ENCODE results near the gene XPC. TPM values are rescaled to one million over a fixed set of nuclear protein-coding genes. Genes with fewer than 3 reads are reported as not detected.

The XPC gene
- total RNA-seq, 2 donors from 2014 or later: 41.1 to 53.2 TPM

DNA sequence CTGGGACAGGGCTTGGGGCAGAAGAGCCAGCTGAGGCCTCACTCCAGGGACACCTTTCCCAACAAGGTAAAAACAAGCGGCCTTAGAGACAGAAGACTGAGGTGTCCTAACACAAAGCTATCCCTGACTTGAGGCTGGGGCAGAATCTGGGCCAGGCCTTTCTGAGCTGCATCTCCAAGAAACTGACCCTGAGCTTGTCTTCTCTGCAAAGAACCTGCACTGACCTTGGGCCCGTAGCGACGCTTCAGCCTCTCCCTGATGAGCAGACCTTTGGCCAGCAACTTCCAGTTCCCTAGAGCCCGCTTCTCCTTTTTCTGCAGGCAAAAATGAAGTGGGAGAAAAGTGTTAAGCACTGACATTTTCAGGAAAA is 31.4 kb downstream of the XPC start:
- H3K36me3 ChIP-seq: no peaks in the 10 kb centered on the region
- no peaks in the 10 kb centered on the region for H3K9me3 ChIP-seq
- H3K27ac ChIP-seq: no peak overlapping the region
- 92% methylated on average over 5 of the region's 5 CpGs for whole genome bisulfite sequencing
- H3K4me1 ChIP-seq (replicated peaks): no peaks in the 10 kb centered on the region
- DNase-seq (ENCODE audit: low spot score): no peak
- no peak for TF ChIP-seq CTCF (IDR thresholded peaks at IDR 0.05)
- TF ChIP-seq POLR2A (IDR thresholded peaks at IDR 0.05): no peak
- TF ChIP-seq POLR2AphosphoS5 (IDR thresholded peaks at IDR 0.05): no peak
- H3K4me3 ChIP-seq: no peak overlapping the region
- intact Hi-C loops (cut with DNase I): no loop called here
- no peaks in the 10 kb centered on the region for H3K27me3 ChIP-seq (replicated peaks; ENCODE audit: insufficient read depth)

GRCh38 chr3:14146381-14147065 is 31.9 kb downstream of the XPC start:
- no peak for DNase-seq (ENCODE audit: low spot score)
- Histone ChIP-seq H3K9me3 (no peaks in the 10 kb centered on the region), H3K4me1 (replicated peaks) (no peaks in the 10 kb centered on the region), H3K27me3 (replicated peaks; ENCODE audit: insufficient read depth) (no peaks in the 10 kb centered on the region), H3K27ac (peak overlapping the region in 1 of 2 donors; percentile 64), H3K36me3 (no peaks in the 10 kb centered on the region), H3K4me3 (no peak overlapping the region)
- intact Hi-C loops (cut with DNase I): no loop called here
- 86% methylated on average over 10 of the region's 10 CpGs for WGBS
- no peak for TF ChIP-seq CTCF (IDR thresholded peaks at IDR 0.05)
- TF ChIP-seq POLR2AphosphoS5 (IDR thresholded peaks at IDR 0.05): no peak
- TF ChIP-seq POLR2A (IDR thresholded peaks at IDR 0.05): no peak

DNA sequence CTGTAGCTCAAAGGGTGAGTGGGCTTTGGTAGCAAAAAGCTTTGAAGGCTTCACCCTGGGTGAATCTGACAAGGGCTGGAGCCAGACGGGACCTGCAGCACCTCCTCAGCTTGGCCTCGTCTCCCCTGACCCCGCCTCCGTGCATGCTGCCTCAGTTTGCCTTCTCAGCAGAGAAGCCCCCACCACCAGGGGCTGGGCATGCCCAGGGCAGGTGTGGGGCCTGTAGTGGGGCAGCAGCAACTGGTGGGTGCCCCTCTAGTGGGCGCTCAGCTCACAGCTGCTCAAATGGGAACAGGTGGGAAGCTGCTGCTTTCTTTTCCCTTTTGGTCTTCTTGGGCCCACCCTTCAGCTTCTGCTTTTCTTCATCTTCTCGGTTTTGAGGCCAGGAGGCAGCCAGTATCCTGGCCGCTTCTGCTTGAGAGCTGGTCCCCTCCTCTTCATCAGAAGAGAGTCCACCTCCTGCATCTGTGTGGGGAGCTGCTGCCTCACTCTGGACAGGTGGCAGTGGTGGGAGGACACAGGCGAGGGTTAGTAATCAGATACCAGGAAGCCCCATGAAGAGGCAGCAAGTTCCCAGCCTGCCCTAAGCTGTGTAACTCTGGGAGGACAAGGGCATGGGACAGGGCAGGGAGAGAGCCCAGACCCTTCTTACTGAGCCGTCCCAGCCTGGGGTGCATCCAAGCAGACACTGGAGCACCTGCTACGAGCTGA is 32.6 kb downstream of the XPC start:
- WGBS: 87% methylated on average over 10 of the region's 10 CpGs
- intact Hi-C loops (cut with DNase I): no loop called here
- H3K27me3 ChIP-seq (replicated peaks; ENCODE audit: insufficient read depth): no peaks in the 10 kb centered on the region
- no peak overlapping the region for H3K4me3 ChIP-seq
- no peak for TF ChIP-seq POLR2AphosphoS5 (IDR thresholded peaks at IDR 0.05)
- peak overlapping the region in 1 of 2 donors; percentile 64 for H3K27ac ChIP-seq
- H3K4me1 ChIP-seq (replicated peaks): no peaks in the 10 kb centered on the region
- no peak for DNase-seq (ENCODE audit: low spot score)
- no peaks in the 10 kb centered on the region for H3K9me3 ChIP-seq
- H3K36me3 ChIP-seq: no peaks in the 10 kb centered on the region

DNA sequence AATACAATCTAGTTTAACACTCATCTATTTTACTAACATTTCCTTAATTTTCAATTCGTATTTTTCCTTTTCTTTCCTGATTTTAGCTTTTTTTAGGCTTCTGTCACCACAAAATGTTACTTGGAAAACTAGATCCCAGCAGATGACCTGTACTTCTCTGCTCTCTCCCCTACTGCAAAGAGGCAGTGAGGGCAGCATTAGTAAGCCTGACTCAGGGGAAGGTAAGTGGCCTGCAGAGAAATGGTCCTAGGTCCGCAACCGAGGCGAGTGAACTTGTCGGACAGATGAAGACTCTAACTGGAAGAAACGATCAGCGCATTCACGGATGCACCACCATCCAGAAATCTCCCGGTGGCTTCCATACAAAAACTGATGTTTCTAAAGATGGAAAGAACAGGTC is 33.2 kb downstream of the XPC start:
- Histone ChIP-seq H3K27me3 (replicated peaks; ENCODE audit: insufficient read depth) (no peaks in the 10 kb centered on the region), H3K27ac (peak overlapping the region; percentile 64), H3K9me3 (no peaks in the 10 kb centered on the region), H3K36me3 (no peaks in the 10 kb centered on the region), H3K4me3 (no peak overlapping the region), H3K4me1 (replicated peaks) (no peaks in the 10 kb centered on the region)
- intact Hi-C loops (cut with DNase I): no loop called here
- WGBS: 74% methylated on average over 9 of the region's 9 CpGs
- DNase-seq (ENCODE audit: low spot score): no peak
- no peak for TF ChIP-seq POLR2A (IDR thresholded peaks at IDR 0.05)
- no peak for TF ChIP-seq POLR2AphosphoS5 (IDR thresholded peaks at IDR 0.05)
- TF ChIP-seq CTCF (IDR thresholded peaks at IDR 0.05): no peak

- no peak for TF ChIP-seq POLR2A (IDR thresholded peaks at IDR 0.05)
- peak; percentile 89 for TF ChIP-seq POLR2AphosphoS5 (IDR thresholded peaks at IDR 0.05)
- no peak for TF ChIP-seq CTCF (IDR thresholded peaks at IDR 0.05)
- WGBS: 8% methylated on average over 7 of the region's 7 CpGs
- Histone ChIP-seq H3K4me3 (no peak overlapping the region), H3K9me3 (no peaks in the 10 kb centered on the region), H3K27me3 (replicated peaks; ENCODE audit: insufficient read depth) (no peaks in the 10 kb centered on the region), H3K4me1 (replicated peaks) (no peaks in the 10 kb centered on the region), H3K27ac (peak overlapping the region; percentile 64), H3K36me3 (no peaks in the 10 kb centered on the region)
- DNase-seq (ENCODE audit: low spot score): peak; percentile 90
- intact Hi-C loops (cut with DNase I): no loop called here
Measured at GRCh38 chr3:14144423-14145075, 33.9 kb downstream of the XPC start.
